ENCODE measurements around the gene CAPS. TPM values are rescaled to one million over a fixed set of nuclear protein-coding genes. Genes with fewer than 3 reads are reported as not detected.
"Not testable (repeated sequence)": the region's sequence is repeated elsewhere in the genome, so short reads cannot be mapped to it uniquely, and the experiment has no call there.

Gene CAPS
- total RNA-seq, 1 experiment from 2014 or later: 32.0 TPM

DNA sequence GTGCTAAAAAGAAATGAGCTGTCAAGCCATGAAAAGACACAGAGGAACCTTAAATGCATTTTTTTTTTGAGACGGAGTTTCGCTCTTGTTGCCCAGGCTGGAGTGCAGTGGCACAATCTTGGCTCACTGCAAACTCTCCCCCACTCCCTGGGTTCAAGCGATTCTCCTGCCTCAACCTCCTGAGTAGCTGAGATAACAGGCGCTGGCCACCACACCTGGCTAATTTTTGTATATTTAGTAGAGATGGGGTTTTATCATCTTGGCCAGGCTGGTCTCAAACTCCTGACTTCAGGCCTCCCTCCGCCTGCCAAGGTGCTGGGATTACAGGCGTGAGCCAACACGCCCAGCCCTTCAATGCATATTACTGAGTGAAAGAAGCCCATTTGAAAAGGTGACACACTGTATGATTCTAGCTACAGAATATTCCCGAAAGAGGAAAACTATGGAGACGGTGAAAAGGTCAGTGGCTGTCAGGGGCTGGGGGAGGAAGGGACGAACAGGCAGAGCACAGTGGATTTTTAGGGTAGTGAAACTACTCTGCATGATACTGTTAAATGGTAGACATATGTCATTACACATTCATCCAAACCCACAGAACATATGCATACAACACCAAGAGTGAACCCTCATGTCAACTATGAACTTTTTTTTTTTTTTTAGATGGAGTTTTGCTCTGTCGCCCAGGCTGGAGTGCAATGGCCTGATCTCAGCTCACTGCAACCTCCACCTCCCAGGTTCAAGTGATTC, 29.8 kb upstream of the CAPS start:
- POLR2A ChIA-PET (ENCODE audit: unreplicated experiment): interaction anchor here (0.7 kb wide), 1 partner anchor 34 kb away, joined by 3 read pairs; no protein-coding TSS in a partner anchor
- BruUV-seq (replicated peaks): not testable (repeated sequence)

DNA sequence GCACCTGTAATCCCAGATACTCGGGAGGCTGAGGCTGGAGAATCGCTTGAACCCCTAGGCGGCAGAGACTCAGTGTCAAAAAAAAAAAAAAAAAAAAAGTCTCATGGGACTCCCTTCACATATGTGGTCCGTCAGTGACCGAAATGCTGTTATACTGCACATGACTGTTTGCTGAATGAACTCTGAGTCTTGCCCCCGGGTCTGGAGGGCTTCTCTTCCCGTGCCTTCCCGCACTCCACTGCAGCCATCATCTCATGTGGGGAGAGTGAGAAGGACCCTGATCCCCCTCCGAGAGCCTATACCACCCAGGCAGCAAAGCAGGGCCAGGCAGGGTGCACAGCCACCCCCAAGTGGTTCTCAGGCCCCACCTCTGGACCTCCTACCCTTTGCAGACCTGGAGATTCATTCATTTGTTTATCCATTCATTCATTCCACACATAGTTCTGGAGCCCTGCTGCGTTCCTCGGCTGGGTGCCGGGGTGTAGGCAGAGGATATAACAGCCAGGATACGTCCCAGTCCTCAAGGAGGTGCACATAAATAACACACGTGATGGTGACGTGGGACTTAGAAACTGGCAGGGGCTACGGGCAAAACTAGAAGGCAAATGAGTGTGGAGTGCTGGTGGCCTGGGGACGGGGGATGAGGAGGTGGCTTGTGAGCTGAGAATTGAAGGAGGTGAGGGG, 24.6 kb upstream of the CAPS start:
- no TSS peak for BruUV-seq (replicated peaks)
- H3K9me3 ChIP-seq (ENCODE audit: insufficient read depth, low read depth): no peaks in the 10 kb centered on the region
- H4K20me1 ChIP-seq (ENCODE audit: insufficient read depth): no peaks in the 10 kb centered on the region
- TF ChIP-seq, protein P1, sequence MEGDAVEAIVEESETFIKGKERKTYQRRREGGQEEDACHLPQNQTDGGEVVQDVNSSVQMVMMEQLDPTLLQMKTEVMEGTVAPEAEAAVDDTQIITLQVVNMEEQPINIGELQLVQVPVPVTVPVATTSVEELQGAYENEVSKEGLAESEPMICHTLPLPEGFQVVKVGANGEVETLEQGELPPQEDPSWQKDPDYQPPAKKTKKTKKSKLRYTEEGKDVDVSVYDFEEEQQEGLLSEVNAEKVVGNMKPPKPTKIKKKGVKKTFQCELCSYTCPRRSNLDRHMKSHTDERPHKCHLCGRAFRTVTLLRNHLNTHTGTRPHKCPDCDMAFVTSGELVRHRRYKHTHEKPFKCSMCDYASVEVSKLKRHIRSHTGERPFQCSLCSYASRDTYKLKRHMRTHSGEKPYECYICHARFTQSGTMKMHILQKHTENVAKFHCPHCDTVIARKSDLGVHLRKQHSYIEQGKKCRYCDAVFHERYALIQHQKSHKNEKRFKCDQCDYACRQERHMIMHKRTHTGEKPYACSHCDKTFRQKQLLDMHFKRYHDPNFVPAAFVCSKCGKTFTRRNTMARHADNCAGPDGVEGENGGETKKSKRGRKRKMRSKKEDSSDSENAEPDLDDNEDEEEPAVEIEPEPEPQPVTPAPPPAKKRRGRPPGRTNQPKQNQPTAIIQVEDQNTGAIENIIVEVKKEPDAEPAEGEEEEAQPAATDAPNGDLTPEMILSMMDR (conservative IDR thresholded peaks at IDR 0.05): no peak
- no peak for TF ChIP-seq EZH2 (IDR thresholded peaks at IDR 0.05; ENCODE audit: low read depth)
- ChIA-PET CTCF (no interaction called here), POLR2A (ENCODE audit: unreplicated experiment) (no interaction called here)
- H3K36me3 ChIP-seq (ENCODE audit: low read depth): no peaks in the 10 kb centered on the region
- no peak overlapping the region for H3K4me3 ChIP-seq
- no peaks in the 10 kb centered on the region for H3K9me2 ChIP-seq (ENCODE audit: insufficient read depth)
- DNase-seq: no peak
- H3K27ac ChIP-seq: no peak overlapping the region
- no peak overlapping the region for H3K4me2 ChIP-seq
- H3K27me3 ChIP-seq (ENCODE audit: insufficient read depth, low read depth): no peaks in the 10 kb centered on the region
- no peaks in the 10 kb centered on the region; the same call in 1 of the 2 replicates for H3F3A ChIP-seq (ENCODE audit: insufficient read depth, low read depth)
- no peaks in the 10 kb centered on the region for H3K4me1 ChIP-seq (replicated peaks; ENCODE audit: insufficient read depth)
- no peak overlapping the region for H2AFZ ChIP-seq
- H3K79me2 ChIP-seq (ENCODE audit: low read depth): no peaks in the 10 kb centered on the region
- intact Hi-C loops (cut with micrococcal nuclease; ENCODE audit: unreplicated experiment): no loop called here

More for the DNA sequence above, 29.8 kb upstream of the CAPS start:
- DNase-seq; H3K4me3 ChIP-seq; H3K27me3 ChIP-seq (ENCODE audit: insufficient read depth, low read depth); H3K9me3 ChIP-seq (ENCODE audit: insufficient read depth, low read depth); H3K36me3 ChIP-seq (ENCODE audit: low read depth); H3K4me2 ChIP-seq; CTCF ChIA-PET; H3K27ac ChIP-seq; H2AFZ ChIP-seq; intact Hi-C loops (cut with micrococcal nuclease; ENCODE audit: unreplicated experiment); H4K20me1 ChIP-seq (ENCODE audit: insufficient read depth); H3K79me2 ChIP-seq (ENCODE audit: low read depth); H3K4me1 ChIP-seq (replicated peaks; ENCODE audit: insufficient read depth); H3F3A ChIP-seq (ENCODE audit: insufficient read depth, low read depth); H3K9me2 ChIP-seq (ENCODE audit: insufficient read depth): not testable (repeated sequence)

DNA sequence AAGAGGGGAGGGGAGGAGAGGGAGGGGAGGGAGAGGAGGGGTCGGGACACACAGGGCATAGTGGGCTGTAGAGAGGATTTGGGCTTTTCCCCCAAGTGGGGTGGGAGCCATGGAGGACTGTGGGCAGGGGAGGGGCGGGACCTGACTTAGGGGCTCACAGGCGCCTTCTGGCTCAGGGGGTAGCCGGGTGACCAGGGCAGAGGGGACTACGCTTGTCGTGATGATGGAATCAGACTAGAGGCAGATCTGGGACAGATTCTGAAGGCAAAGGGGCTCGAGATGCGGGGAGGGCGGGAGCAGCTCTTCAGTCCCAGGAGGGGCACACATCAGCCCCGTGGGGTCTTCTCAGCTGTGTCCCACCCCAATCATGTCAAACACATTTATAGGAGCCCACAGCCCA, 24.0 kb upstream of the CAPS start:
- BruUV-seq (replicated peaks): no TSS peak
- TF ChIP-seq, protein P1 (conservative IDR thresholded peaks at IDR 0.05): no peak
- TF ChIP-seq EZH2 (IDR thresholded peaks at IDR 0.05; ENCODE audit: low read depth): no peak
- Histone ChIP-seq H3K79me2 (ENCODE audit: low read depth) (no peaks in the 10 kb centered on the region), H3K27me3 (ENCODE audit: insufficient read depth, low read depth) (no peaks in the 10 kb centered on the region), H2AFZ (no peak overlapping the region), H3K4me3 (no peak overlapping the region), H3K27ac (no peak overlapping the region), H3K9me3 (ENCODE audit: insufficient read depth, low read depth) (no peaks in the 10 kb centered on the region), H3F3A (ENCODE audit: insufficient read depth, low read depth) (no peaks in the 10 kb centered on the region; the same call in 1 of the 2 replicates), H3K9me2 (ENCODE audit: insufficient read depth) (no peaks in the 10 kb centered on the region), H4K20me1 (ENCODE audit: insufficient read depth) (no peaks in the 10 kb centered on the region), H3K4me2 (no peak overlapping the region), H3K4me1 (replicated peaks; ENCODE audit: insufficient read depth) (no peaks in the 10 kb centered on the region), H3K36me3 (ENCODE audit: low read depth) (no peaks in the 10 kb centered on the region)
- no peak for DNase-seq
- ChIA-PET CTCF (interaction anchor here (1.2 kb wide), 1 partner anchor 86 kb away, joined by 3 read pairs; the partner anchor contains the start of gene NRTN), POLR2A (ENCODE audit: unreplicated experiment) (interaction anchor here (1.0 kb wide), 1 partner anchor 482 kb away, joined by 4 read pairs; no protein-coding TSS in a partner anchor)
- intact Hi-C loops (cut with micrococcal nuclease; ENCODE audit: unreplicated experiment): no loop called here
